Measurements from ENCODE around the gene GOLPH3L.

DNA sequence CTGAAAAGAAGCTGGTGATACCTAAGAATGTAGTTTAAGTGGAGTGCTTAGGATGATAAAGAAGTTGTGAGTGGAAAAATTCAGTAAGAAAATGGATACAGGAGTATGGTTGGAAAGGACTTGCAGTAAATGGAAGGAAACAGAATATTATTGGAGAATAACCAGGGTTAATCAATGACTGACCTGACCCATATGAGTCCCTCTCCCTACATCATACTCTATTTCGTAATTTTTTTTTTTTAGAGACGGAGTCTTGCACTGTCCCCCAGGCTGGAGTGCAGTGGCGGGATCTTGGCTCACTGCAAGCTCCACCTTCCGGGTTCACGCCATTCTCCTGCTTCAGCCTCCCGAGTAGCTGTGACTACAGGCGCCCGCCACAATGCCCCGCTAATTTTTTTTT is 34.1 kb downstream of the GOLPH3L start:
- TF ChIP-seq CTCF (IDR thresholded peaks at IDR 0.05) (no peak), EZH2 (IDR thresholded peaks at IDR 0.05) (no peak)

Measured in neural progenitor cell (in vitro differentiated cells).